NCI-H2196 treated with DMSO at 0.1 percent for 48 hours (cell line): Measurements from ENCODE around the gene ZNF677.
A peak's percentile ranks its signal among the peaks of the same experiment; 100 is the strongest.
"Not testable (repeated sequence)": the region's sequence is repeated elsewhere in the genome, so short reads cannot be mapped to it uniquely, and the experiment has no call there.

Experiments
- DNase-seq: peaks from one replicate; lab custom pipeline; 2025; ENCODE audit not compliant: unreplicated experiment; lab: John Stamatoyannopoulos, UW

ZNF677 gene

GRCh38 chr19:53193535-53194222 is 61.0 kb downstream of the ZNF677 start:
- no peak for DNase-seq

DNA sequence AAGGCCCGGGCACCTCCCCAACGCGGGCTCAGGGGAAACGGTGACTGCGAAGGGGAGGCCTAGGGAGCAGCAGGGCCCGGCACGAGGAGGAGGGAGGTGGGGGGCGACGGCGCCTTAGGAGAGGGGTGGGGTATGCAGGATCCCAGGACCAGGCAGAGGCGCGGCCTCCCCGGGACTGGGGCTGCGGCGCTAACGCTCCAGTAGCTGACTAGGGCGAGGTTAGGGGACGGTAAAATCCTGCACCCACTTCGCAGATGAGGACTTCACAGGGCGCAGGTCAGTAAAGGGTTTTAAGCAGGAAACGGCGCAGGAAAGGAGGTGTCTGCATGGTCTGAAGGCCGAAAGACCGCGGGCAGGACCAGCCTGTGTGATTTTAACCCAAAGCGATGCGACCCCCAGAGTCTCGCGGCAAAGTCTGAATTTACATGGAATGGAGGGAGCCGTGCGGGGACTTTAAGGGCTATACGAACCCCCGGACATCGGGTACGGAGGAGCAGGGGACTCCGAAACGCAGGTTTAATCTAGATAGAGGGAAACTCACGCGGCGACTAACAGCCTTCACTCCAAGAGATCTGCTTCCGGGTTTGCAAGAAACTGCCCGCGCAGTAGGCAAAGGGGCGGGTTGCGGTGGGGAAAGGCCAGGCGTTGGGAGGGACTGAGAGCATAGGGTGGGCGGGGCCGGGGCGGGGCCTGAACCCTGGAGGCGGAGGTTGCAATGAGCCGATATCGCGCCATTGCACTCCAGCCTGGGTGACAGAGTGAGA is 61.7 kb downstream of the ZNF677 start, which contains the start of gene ZNF665:
Gene ZNF665 (minus strand): TSS at position 588 of the 764 bp plus-strand sequence. CDS start 10,460 bp downstream, outside the sequence.
- peak; percentile 29 for DNase-seq

GRCh38 chr19:53190253-53190652 is 64.4 kb downstream of the ZNF677 start:
- DNase-seq = no peak

GRCh38 chr19:53189691-53190198 is 64.9 kb downstream of the ZNF677 start:
- not testable (repeated sequence) for DNase-seq
